HepG2 (cell line): ENCODE results near the gene MT1M. TPM values are rescaled to one million over a fixed set of nuclear protein-coding genes. Genes with fewer than 3 reads are reported as not detected.

ENCODE experiments used
- ATAC-seq: fragments of 200-7000 bp; cut with Tn5 transposase; 3 replicates; pipeline ENCODE4 v1.9.1; 2020; ENCODE audit warnings: mild to moderate bottlenecking, moderate library complexity
- BruUV-seq: library from RNA; stranded (reverse); fragments of 400-500 nt; replicated peaks from 2 replicates; lab custom pipeline; 2021; lab: Mats Ljungman, UMichigan
- CTCF ChIA-PET: fragments of 300-600 bp; formaldehyde crosslinking; extraction: SDS; loops from one replicate; lab custom pipeline; 2021; ENCODE audit warnings: low total read pairs, inconsistent platforms, low intra/inter-chr PET ratio; lab: Yijun Ruan, JAX
- POLR2A ChIA-PET: fragments of 350-600 bp; sonication (Branson Sonifier 250); formaldehyde crosslinking; loops from one replicate; lab custom pipeline; 2020; ENCODE audit warnings: antibody characterized with exemption, inconsistent platforms; lab: Yijun Ruan, JAX
- DNase-seq: peaks from one replicate; pipeline ENCODE4 v3.0.0-alpha.2; 2015; ENCODE audit warnings: low spot score
- FAIRE-seq: peaks from 3 replicates; lab custom pipeline; 2011; peaks lifted over from hg19 to GRCh38; lab: Jason Lieb, UNC
- H2AFZ ChIP-seq: one replicate; pipeline ENCODE4 v1.6.1; 2011; ENCODE audit warnings: low read length, inconsistent platforms
- H3K27ac ChIP-seq: fragments of 300-600 bp; 3 replicates; pipeline ENCODE4 v1.8.0; 2011; ENCODE audit warnings: mixed run types, mild to moderate bottlenecking, mixed read lengths, low read length, inconsistent platforms; ENCODE audit not compliant: insufficient read depth; ENCODE audit errors: extremely low read length
- H3K27me3 ChIP-seq, 2 experiments: fragments of 200-600 bp in 1 of 2; 2 replicates in 1 of 2; 3 replicates in 1 of 2; pipeline versions ENCODE4 v1.6.0 to v1.8.0; 2011; ENCODE audit warnings: low read length in 2 of 2, mild to moderate bottlenecking in 2 of 2, moderate library complexity in 2 of 2, inconsistent platforms in 1 of 2; ENCODE audit not compliant: insufficient read depth in 2 of 2, control insufficient read depth in 1 of 2
- H3K36me3 ChIP-seq, 2 experiments: fragments of 200-600 bp in 1 of 2; replicated peaks in 1 of 2; 2 replicates in 1 of 2; 3 replicates in 1 of 2; pipeline versions ENCODE4 v1.5.1 to v1.8.0; 2011; ENCODE audit warnings: low read length in 2 of 2, inconsistent platforms in 1 of 2; ENCODE audit not compliant: insufficient read depth in 2 of 2, control insufficient read depth in 1 of 2
- H3K4me1 ChIP-seq: 2 replicates; pipeline ENCODE4 v1.5.1; 2012; ENCODE audit warnings: low read length, inconsistent platforms; ENCODE audit not compliant: insufficient read depth
- H3K4me2 ChIP-seq: 2 replicates; pipeline ENCODE4 v1.6.0; 2011; ENCODE audit warnings: low read depth, low read length, inconsistent platforms
- H3K4me3 ChIP-seq, 3 experiments: fragments of 200-600 bp in 1 of 3; sonication (generic), shearing (Covaris generic) in 1 of 3; replicated peaks in 1 of 3; 2 replicates each; pipeline ENCODE4 v1.5.1; 2011 to 2016; ENCODE audit warnings: low read length in 3 of 3, inconsistent platforms in 2 of 3, low read depth in 2 of 3, mild to moderate bottlenecking in 2 of 3, control low read depth in 1 of 3, mixed read lengths in 1 of 3; ENCODE audit not compliant: insufficient read depth in 1 of 3
- H3K79me2 ChIP-seq: one replicate; pipeline ENCODE4 v1.6.1; 2011; ENCODE audit warnings: low read length, inconsistent platforms; ENCODE audit not compliant: insufficient read depth
- H3K9ac ChIP-seq: 2 replicates; pipeline ENCODE4 v1.6.0; 2011; ENCODE audit warnings: mild to moderate bottlenecking, low read depth, low read length, inconsistent platforms; ENCODE audit not compliant: insufficient read depth
- H3K9me3 ChIP-seq: 2 replicates; pipeline ENCODE4 v1.5.1; 2012; ENCODE audit warnings: mild to moderate bottlenecking, low read length
- H4K20me1 ChIP-seq: 2 replicates; pipeline ENCODE4 v1.6.0; 2011; ENCODE audit warnings: inconsistent platforms, mild to moderate bottlenecking, low read length, moderate library complexity; ENCODE audit not compliant: insufficient read depth
- ADNP ChIP-seq: sonication (generic); formaldehyde crosslinking; IDR thresholded peaks from 2 replicates; pipeline ENCODE4 v1.4.0; 2020; ENCODE audit warnings: missing genetic modification reagents
- ATM ChIP-seq: fragments of 450-650 bp; IDR thresholded peaks from 2 replicates; pipeline ENCODE4 v1.7.1; 2017; ENCODE audit warnings: mild to moderate bottlenecking, borderline replicate concordance
- DNMT1 ChIP-seq: sonication (generic); formaldehyde crosslinking; IDR thresholded peaks from 2 replicates; pipeline ENCODE4 v1.5.1; 2020; ENCODE audit warnings: mild to moderate bottlenecking, missing genetic modification reagents
- KDM4B ChIP-seq: sonication (generic); formaldehyde crosslinking; IDR thresholded peaks from 2 replicates; pipeline ENCODE4 v1.4.0; 2020; ENCODE audit warnings: missing genetic modification reagents
- WGBS: methylation state at CpG from one replicate; pipeline ENCODE4 v1.1.6; 2017; ENCODE audit warnings: low lambda C conversion rate; 5-methylcytosine and 5-hydroxymethylcytosine counted together
- in situ Hi-C: cut with HindIII; loops from 2 replicates; pipeline ENCODE4 v1.10.0; 2017; ENCODE audit warnings: low pct_unique_long_range_greater_than_20kb; ENCODE audit not compliant: extremely low pct_ligation_motif_present
- intact Hi-C: fragments of 100-400 bp; cut with micrococcal nuclease; formaldehyde crosslinking; loops from one replicate; pipeline ENCODE4 v1.10.0; 2022; ENCODE audit not compliant: unreplicated experiment
- polyA plus RNA-seq, 8 experiments: library from polyadenylated mRNA; depleted of rRNA in 3 of 8; stranded (reverse) in 7 of 8; unstranded in 1 of 8; fragments of >200 nt; fragmentation: Illumina TruSeq in 4 of 8; extraction: Trizol in 4 of 8; gene quantifications; 2 replicates each; pipeline versions ENCODE4 v1.2.1 to v1.2.3, GENCODE V29; 2011 to 2016; ENCODE audit warnings: low read depth in 4 of 8, missing spikeins in 1 of 8, mixed read lengths in 1 of 8; ENCODE audit not compliant: insufficient read depth in 1 of 8
- total RNA-seq, 5 experiments: library from RNA; depleted of rRNA; stranded (reverse); fragments of >200 nt; fragmentation: Illumina TruSeq; extraction: Trizol; gene quantifications; 2 replicates each; pipeline ENCODE4 v1.2.3, GENCODE V29; 2016; ENCODE audit warnings: low read depth in 1 of 5
- TF ChIP-seq, protein P1 (sequence below): sonication (generic); formaldehyde crosslinking; IDR thresholded peaks from 2 replicates; pipeline ENCODE4 v1.4.0; 2020; ENCODE audit warnings: missing genetic modification reagents, borderline replicate concordance

The MT1M gene
- total and polyA plus RNA-seq, 2 of the 13 experiments (the other 11 are each of a cell fraction or from before 2014, with no cell fraction given), result 4.6 TPM; not detected in 1

DNA sequence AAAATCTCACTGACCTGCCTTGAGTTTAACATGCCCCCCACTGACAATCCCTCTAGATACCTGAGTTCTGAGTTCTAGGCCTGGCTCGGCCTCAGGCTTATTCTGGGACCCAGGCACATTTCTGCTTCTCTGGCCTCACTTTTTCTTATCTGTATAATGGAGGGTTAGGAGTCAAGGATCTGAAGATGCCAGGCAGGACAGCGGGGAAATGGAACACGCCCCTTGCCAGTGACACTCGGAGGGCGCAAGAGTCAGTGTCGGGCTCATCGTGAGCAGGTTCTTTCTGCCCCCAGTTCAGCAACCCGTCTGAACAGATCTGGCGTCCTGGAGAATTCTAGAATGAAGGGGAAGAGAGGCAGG lies 43.7 kb upstream of the MT1M start (continued):
- TF ChIP-seq ADNP (CRISPR knock-in tag), result no peak

DNA sequence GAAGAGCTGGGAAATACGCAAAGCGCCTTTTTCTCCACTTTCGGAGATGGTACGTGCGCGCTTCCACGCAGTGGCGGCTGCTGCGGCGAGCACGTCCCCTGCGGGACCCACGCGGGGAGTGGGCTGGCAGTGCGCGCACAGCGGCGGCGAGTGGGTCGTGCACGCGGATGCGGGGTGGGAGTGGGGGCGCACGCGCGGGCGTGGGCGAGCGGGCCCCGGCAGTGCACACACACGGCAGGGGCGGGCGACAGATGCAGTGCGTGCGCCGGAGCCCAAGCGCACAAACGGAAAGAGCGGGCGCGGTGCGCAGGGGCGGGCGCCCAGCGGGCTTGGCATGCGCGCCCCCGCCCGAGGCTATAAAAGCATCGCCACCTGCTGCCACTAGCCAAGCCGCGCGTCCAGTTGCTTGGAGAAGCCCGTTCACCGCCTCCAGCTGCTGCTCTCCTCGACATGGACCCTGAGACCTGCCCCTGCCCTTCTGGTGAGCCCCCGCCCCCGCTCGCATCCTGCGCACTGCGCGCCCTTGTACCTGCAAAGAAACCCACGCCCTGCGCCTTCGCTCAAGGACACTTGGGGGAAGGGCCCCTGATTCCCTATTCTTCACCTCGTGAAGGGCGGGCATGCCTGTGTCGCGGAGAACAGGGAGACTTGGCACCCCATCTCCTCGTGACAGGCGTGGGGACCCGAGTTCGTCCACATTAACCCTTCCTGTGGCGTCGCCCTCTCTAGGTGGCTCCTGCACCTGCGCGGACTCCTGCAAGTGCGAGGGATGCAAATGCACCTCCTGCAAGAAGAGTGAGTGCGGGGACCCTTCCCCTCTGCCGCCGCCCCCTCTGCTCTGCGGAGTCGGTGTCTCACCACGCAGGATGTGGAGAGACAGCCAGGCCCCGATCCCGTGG lies 43.1 kb upstream of the MT1M start, which contains the start of gene MT3:
Gene MT3, plus strand, starts transcription at position 388 of the 899 bp plus-strand sequence. Its CDS starts 63 bp downstream, at position 451.
- in situ Hi-C loops (no loop called here), intact Hi-C loops (no loop called here)
- no peak within 1 kb of the TSS for H3K4me2 ChIP-seq
- peaks cover 6 to 42% of the 10 kb centered on the region in 2 experiments; a peak in 4 of 5 replicates for H3K27me3 ChIP-seq
- peaks cover 8% of the 10 kb centered on the region for H3K4me1 ChIP-seq
- POLR2A ChIA-PET, result no interaction called here
- no peaks in the 10 kb centered on the region for H3K36me3 ChIP-seq
- no TSS peak for BruUV-seq
- no peak within 1 kb of the TSS for H3K9ac ChIP-seq
- H2AFZ ChIP-seq, result no peak within 1 kb of the TSS
- ATAC-seq, result no peak
- H3K79me2 ChIP-seq, result no peaks in the 10 kb centered on the region
- H3K9me3 ChIP-seq, result no peaks in the 10 kb centered on the region
- WGBS, result 52% methylated on average over 49 of the region's 87 CpGs
- no peak within 1 kb of the TSS for H3K4me3 ChIP-seq
- TF ChIP-seq DNMT1 (CRISPR knock-in tag) (peak; percentile 46; the same call in 1 of the 2 replicates), ATM (no peak), KDM4B (no peak)
- TF ChIP-seq, protein P1, sequence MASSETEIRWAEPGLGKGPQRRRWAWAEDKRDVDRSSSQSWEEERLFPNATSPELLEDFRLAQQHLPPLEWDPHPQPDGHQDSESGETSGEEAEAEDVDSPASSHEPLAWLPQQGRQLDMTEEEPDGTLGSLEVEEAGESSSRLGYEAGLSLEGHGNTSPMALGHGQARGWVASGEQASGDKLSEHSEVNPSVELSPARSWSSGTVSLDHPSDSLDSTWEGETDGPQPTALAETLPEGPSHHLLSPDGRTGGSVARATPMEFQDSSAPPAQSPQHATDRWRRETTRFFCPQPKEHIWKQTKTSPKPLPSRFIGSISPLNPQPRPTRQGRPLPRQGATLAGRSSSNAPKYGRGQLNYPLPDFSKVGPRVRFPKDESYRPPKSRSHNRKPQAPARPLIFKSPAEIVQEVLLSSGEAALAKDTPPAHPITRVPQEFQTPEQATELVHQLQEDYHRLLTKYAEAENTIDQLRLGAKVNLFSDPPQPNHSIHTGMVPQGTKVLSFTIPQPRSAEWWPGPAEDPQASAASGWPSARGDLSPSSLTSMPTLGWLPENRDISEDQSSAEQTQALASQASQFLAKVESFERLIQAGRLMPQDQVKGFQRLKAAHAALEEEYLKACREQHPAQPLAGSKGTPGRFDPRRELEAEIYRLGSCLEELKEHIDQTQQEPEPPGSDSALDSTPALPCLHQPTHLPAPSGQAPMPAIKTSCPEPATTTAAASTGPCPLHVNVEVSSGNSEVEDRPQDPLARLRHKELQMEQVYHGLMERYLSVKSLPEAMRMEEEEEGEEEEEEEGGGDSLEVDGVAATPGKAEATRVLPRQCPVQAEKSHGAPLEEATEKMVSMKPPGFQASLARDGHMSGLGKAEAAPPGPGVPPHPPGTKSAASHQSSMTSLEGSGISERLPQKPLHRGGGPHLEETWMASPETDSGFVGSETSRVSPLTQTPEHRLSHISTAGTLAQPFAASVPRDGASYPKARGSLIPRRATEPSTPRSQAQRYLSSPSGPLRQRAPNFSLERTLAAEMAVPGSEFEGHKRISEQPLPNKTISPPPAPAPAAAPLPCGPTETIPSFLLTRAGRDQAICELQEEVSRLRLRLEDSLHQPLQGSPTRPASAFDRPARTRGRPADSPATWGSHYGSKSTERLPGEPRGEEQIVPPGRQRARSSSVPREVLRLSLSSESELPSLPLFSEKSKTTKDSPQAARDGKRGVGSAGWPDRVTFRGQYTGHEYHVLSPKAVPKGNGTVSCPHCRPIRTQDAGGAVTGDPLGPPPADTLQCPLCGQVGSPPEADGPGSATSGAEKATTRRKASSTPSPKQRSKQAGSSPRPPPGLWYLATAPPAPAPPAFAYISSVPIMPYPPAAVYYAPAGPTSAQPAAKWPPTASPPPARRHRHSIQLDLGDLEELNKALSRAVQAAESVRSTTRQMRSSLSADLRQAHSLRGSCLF (CRISPR knock-in tag), result no peak
- no peak within 1 kb of the TSS for H3K27ac ChIP-seq
- H4K20me1 ChIP-seq, result no peaks in the 10 kb centered on the region
- DNase-seq, result no peak
- CTCF ChIA-PET, result no interaction called here
- FAIRE-seq, result no peak
